Body of pancreas (tissue), 4 donors: ENCODE data around the gene XKR8. TPM values are rescaled to one million over a fixed set of nuclear protein-coding genes. Genes with fewer than 3 reads are reported as not detected.

Experiments
- ATAC-seq: fragments of 150-250 bp; one replicate; pipeline ENCODE4 v1.9.1; 2016
- DNase-seq, 4 donors: peaks; one replicate each; pipeline ENCODE4 v3.0.0-alpha.2; 2019
- H3K27ac ChIP-seq, 4 donors: fragments of 200-600 bp; sonication (generic); 1 replicate in 3 of 4; 2 replicates in 1 of 4; pipeline versions ENCODE4 v1.5.1 to v1.6.1; 2016 to 2019; ENCODE audit warnings: mild to moderate bottlenecking in 1 of 4, mixed read lengths in 1 of 4, moderate library complexity in 1 of 4
- H3K27me3 ChIP-seq, 2 donors: fragments of 200-600 bp; sonication (generic); one replicate each; pipeline ENCODE4 v1.6.0; 2016; ENCODE audit warnings: mild to moderate bottlenecking in 1 of 2
- H3K36me3 ChIP-seq, 2 donors: fragments of 200-600 bp; sonication (generic); replicated peaks in 1 of 2; 2 replicates each; pipeline ENCODE4 v1.5.1; 2016; ENCODE audit warnings: low read depth in 2 of 2; ENCODE audit not compliant: insufficient read depth in 1 of 2
- H3K4me1 ChIP-seq: fragments of 200-600 bp; sonication (generic); one replicate; pipeline ENCODE4 v1.6.0; 2016
- H3K4me3 ChIP-seq, 2 donors: fragments of 200-600 bp; sonication (generic); 1 replicate in 1 of 2; 2 replicates in 1 of 2; pipeline ENCODE4 v1.5.1; 2016 to 2019
- H3K9me3 ChIP-seq, 3 donors: fragments of 200-600 bp; sonication (generic); 1 replicate in 2 of 3; 2 replicates in 1 of 3; pipeline ENCODE4 v1.5.1; 2016
- POLR2A ChIP-seq, 3 donors: fragments of 450-650 bp; IDR thresholded peaks; one replicate each; pipeline ENCODE4 v1.6.1; 2016; ENCODE audit warnings: antibody characterized with exemption in 3 of 3, mild to moderate bottlenecking in 2 of 3
- WGBS, 2 donors: methylation state at CpG; one replicate each; pipeline ENCODE4 v1.1.5; 2017; 5-methylcytosine and 5-hydroxymethylcytosine counted together
- intact Hi-C: fragments of 100-400 bp; cut with DNase I; formaldehyde crosslinking; loops from one replicate; pipeline ENCODE4 v1.15.1; 2023
- total RNA-seq, 2 donors: library from RNA; depleted of rRNA; stranded (reverse); fragments of >200 nt; gene quantifications; one replicate each; pipeline ENCODE4 v1.1.0, GENCODE V29; 2016
- TF ChIP-seq, protein P1 (sequence below), 7 experiments: fragments of 450-650 bp in 4 of 7; fragments of 200-600 bp in 3 of 7; sonication (generic) in 3 of 7; IDR thresholded peaks; one replicate each; pipeline ENCODE4 v1.5.1; 2016 to 2019; ENCODE audit warnings: antibody characterized with exemption in 7 of 7

The XKR8 gene
- total RNA-seq, 2 donors from 2014 or later: 7.9 to 14.5 TPM

GRCh38 chr1:27951396-27951795 lies 8.4 kb upstream of the XKR8 start:
- WGBS, 2 donors: 41 to 55% methylated on average over 3 of the region's 3 CpGs
- Histone ChIP-seq H3K4me1 (no peaks in the 10 kb centered on the region), H3K4me3 (no peak overlapping the region), H3K9me3 (no peaks in the 10 kb centered on the region), H3K27ac (no peak overlapping the region), H3K36me3 (no peaks in the 10 kb centered on the region), H3K27me3 (no peaks in the 10 kb centered on the region)
- TF ChIP-seq POLR2A (IDR thresholded peaks at IDR 0.05): no peak
- TF ChIP-seq, protein P1, sequence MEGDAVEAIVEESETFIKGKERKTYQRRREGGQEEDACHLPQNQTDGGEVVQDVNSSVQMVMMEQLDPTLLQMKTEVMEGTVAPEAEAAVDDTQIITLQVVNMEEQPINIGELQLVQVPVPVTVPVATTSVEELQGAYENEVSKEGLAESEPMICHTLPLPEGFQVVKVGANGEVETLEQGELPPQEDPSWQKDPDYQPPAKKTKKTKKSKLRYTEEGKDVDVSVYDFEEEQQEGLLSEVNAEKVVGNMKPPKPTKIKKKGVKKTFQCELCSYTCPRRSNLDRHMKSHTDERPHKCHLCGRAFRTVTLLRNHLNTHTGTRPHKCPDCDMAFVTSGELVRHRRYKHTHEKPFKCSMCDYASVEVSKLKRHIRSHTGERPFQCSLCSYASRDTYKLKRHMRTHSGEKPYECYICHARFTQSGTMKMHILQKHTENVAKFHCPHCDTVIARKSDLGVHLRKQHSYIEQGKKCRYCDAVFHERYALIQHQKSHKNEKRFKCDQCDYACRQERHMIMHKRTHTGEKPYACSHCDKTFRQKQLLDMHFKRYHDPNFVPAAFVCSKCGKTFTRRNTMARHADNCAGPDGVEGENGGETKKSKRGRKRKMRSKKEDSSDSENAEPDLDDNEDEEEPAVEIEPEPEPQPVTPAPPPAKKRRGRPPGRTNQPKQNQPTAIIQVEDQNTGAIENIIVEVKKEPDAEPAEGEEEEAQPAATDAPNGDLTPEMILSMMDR (IDR thresholded peaks at IDR 0.05): no peak
- intact Hi-C loops: no loop called here
- DNase-seq (no peak), ATAC-seq (no peak)

- intact Hi-C loops: no loop called here
- Histone ChIP-seq H3K27me3 (no peaks in the 10 kb centered on the region), H3K9me3 (no peaks in the 10 kb centered on the region), H3K27ac (no peak overlapping the region), H3K4me3 (no peak overlapping the region), H3K36me3 (no peaks in the 10 kb centered on the region), H3K4me1 (no peaks in the 10 kb centered on the region)
- DNase-seq: no peak
- no peak for TF ChIP-seq POLR2A (IDR thresholded peaks at IDR 0.05)
- TF ChIP-seq, protein P1 (IDR thresholded peaks at IDR 0.05): no peak
- no peak for ATAC-seq
- 43 to 47% methylated on average over 3 of the region's 3 CpGs for WGBS, 2 donors
These were observed 7.6 kb upstream of the XKR8 start for GRCh38 chr1:27952147-27952546.

DNA sequence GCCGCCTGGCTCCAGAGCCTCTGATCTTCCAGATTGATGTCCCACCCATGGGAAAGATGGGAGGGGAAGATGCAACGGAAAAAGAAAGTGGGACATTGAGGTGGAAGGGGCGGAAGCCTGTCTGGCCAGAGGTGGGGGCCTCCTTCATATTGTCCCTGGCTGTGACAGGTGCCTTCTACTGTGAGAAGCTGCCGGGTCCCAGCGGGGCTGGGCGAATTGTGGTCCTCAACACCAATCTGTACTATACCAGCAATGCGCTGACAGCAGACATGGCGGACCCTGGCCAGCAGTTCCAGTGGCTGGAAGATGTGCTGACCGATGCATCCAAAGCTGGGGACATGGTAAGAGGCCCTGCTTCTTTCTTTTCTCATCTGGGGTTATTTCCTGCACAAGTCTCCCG lies 5.6 kb upstream of the XKR8 start:
- DNase-seq (no peak), ATAC-seq (no peak)
- H3K9me3 ChIP-seq: no peaks in the 10 kb centered on the region
- H3K4me3 ChIP-seq: no peak overlapping the region
- no peaks in the 10 kb centered on the region for H3K27me3 ChIP-seq
- peaks cover 3% of the 10 kb centered on the region for H3K4me1 ChIP-seq
- intact Hi-C loops: no loop called here
- no peaks in the 10 kb centered on the region for H3K36me3 ChIP-seq
- TF ChIP-seq, protein P1 (IDR thresholded peaks at IDR 0.05): no peak
- no peak for TF ChIP-seq POLR2A (IDR thresholded peaks at IDR 0.05)
- no peak overlapping the region for H3K27ac ChIP-seq
- WGBS, 2 donors: 93 to 94% methylated on average over 10 of the region's 10 CpGs

DNA sequence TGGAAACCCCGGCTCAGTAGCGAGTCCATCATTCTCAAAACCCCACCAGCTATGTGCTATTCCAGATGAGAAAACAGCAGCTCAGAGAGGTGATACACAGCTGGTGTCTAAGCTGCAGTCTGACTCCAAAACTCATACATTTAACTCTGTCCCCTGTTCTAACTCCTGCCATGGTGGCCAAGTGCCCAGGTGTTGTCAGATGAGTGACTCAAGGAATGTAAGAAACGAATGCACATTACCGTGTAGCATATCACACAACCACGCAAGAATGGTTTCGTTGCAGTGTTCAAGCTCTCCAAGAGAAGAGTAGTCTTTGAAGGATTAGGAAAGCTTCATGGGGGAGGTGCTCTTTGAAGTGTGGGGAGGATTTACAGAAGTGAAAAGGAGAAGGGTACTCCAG lies 4.7 kb upstream of the XKR8 start:
- H3K27ac ChIP-seq: no peak overlapping the region
- peaks cover 6% of the 10 kb centered on the region for H3K4me1 ChIP-seq
- DNase-seq: no peak
- no peak for TF ChIP-seq POLR2A (IDR thresholded peaks at IDR 0.05)
- TF ChIP-seq, protein P1 (IDR thresholded peaks at IDR 0.05): no peak
- intact Hi-C loops: no loop called here
- 82 to 84% methylated on average over 6 of the region's 6 CpGs for WGBS, 2 donors
- H3K27me3 ChIP-seq: no peaks in the 10 kb centered on the region
- no peak for ATAC-seq
- H3K4me3 ChIP-seq: no peak overlapping the region
- no peaks in the 10 kb centered on the region for H3K36me3 ChIP-seq
- no peaks in the 10 kb centered on the region for H3K9me3 ChIP-seq

DNA sequence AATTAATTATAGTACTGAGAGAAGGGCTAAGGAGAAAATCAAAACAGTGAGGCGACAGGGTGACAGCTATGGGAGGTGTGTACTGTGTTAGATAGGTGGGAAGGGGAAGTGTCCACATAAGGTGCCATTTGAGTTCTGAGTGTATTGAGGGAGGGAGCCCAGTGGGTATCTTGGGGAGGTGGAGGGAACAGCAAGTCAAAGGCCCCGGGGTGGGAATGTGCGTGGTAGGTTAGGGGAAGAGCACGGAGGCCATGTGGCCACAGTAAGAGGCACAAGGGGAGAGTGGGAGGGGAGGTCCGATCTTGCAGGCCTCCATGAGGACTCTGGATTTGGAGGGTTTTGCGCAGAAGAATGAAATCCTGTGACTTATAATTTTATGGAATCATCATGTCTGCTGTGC lies 3.0 kb upstream of the XKR8 start:
- TF ChIP-seq, protein P1 (IDR thresholded peaks at IDR 0.05): no peak
- TF ChIP-seq POLR2A (IDR thresholded peaks at IDR 0.05): no peak
- WGBS, 2 donors: 81 to 87% methylated on average over 6 of the region's 6 CpGs
- H3K4me1 ChIP-seq: peaks cover 20% of the 10 kb centered on the region
- H3K36me3 ChIP-seq: no peaks in the 10 kb centered on the region
- H3K9me3 ChIP-seq: no peaks in the 10 kb centered on the region
- DNase-seq (no peak), ATAC-seq (no peak)
- intact Hi-C loops: no loop called here
- no peak overlapping the region for H3K4me3 ChIP-seq
- H3K27ac ChIP-seq: no peak overlapping the region
- no peaks in the 10 kb centered on the region for H3K27me3 ChIP-seq
